K562 treated with DMSO at 1 percent for 48 hours (cell line): ENCODE data around the gene MID1IP1. TPM values are rescaled to one million over a fixed set of nuclear protein-coding genes. Genes with fewer than 3 reads are reported as not detected.

ENCODE experiments used
- total RNA-seq: library from RNA; unstranded; fragments of 300-600 nt; gene quantifications from 2 replicates; pipeline ENCODE4 v1.2.3, GENCODE V29; 2022; ENCODE audit warnings: low replicate concordance; ENCODE audit errors: extremely low read depth

The MID1IP1 gene
- total RNA-seq, result not detected in 2 replicates

GRCh38 chrX:38800981-38801845 lies at the start of gene MID1IP1:
Gene MID1IP1 (plus strand): TSS chrX:38801459. CDS start chrX:38804947, 3,488 bp downstream.

Other genes starting within 250 kb of the MID1IP1 start
- gene TSPAN7, start 239.9 kb upstream of the MID1IP1 start, total RNA-seq, result not detected in 2 replicates